OCI-LY7 (cell line): ENCODE data around the gene PITPNC1. TPM values are rescaled to one million over a fixed set of nuclear protein-coding genes. Genes with fewer than 3 reads are reported as not detected.
"Not testable (repeated sequence)": the region's sequence is repeated elsewhere in the genome, so short reads cannot be mapped to it uniquely, and the experiment has no call there.

ENCODE experiments used
- Bru-seq: library from RNA; stranded (reverse); fragments of 400-500 nt; gene quantifications from one replicate; lab custom pipeline; 2021; lab: Mats Ljungman, UMichigan
- BruChase-seq, 2 experiments: library from RNA; stranded (reverse); fragments of 400-500 nt; gene quantifications; one replicate each; lab custom pipeline; 2021; lab: Mats Ljungman, UMichigan
- BruUV-seq: library from RNA; stranded (reverse); fragments of 400-500 nt; replicated peaks from 2 replicates; lab custom pipeline; 2021; lab: Mats Ljungman, UMichigan
- CTCF ChIA-PET: fragments of 300-600 bp; sonication (Branson Sonifier 250); formaldehyde crosslinking; loops from one replicate; lab custom pipeline; 2022; ENCODE audit warnings: antibody characterized with exemption; ENCODE audit not compliant: unreplicated experiment; lab: Charles Lee
- POLR2A ChIA-PET: fragments of 300-600 bp; sonication (Branson Sonifier 250); formaldehyde crosslinking; loops from one replicate; lab custom pipeline; 2022; ENCODE audit warnings: antibody characterized with exemption; lab: Charles Lee
- DNase-seq: peaks from one replicate; pipeline ENCODE4 v3.0.0-alpha.2; 2015; ENCODE audit warnings: low spot score
- H2AFZ ChIP-seq: fragments of 200-600 bp; sonication (generic), shearing (Covaris generic); 2 replicates; pipeline ENCODE4 v1.6.1; 2014; ENCODE audit warnings: mild to moderate bottlenecking, antibody characterized with exemption, low read length, moderate library complexity
- H3K27ac ChIP-seq: fragments of 200-600 bp; sonication (generic); 2 replicates; pipeline ENCODE4 v1.5.1; 2014; ENCODE audit warnings: mixed run types, low read depth, mild to moderate bottlenecking, moderate library complexity, low read length, inconsistent platforms; ENCODE audit not compliant: poor library complexity, severe bottlenecking
- H3K36me3 ChIP-seq: fragments of 200-600 bp; sonication (generic); 2 replicates; pipeline ENCODE4 v1.6.1; 2014; ENCODE audit warnings: mild to moderate bottlenecking, antibody characterized with exemption, low read length, moderate library complexity, mixed read lengths; ENCODE audit not compliant: insufficient read depth
- H3K4me1 ChIP-seq: fragments of 200-600 bp; sonication (generic); 2 replicates; pipeline ENCODE4 v1.5.1; 2014; ENCODE audit warnings: mild to moderate bottlenecking, low read length; ENCODE audit not compliant: insufficient read depth, poor library complexity, severe bottlenecking
- H3K4me2 ChIP-seq: fragments of 200-600 bp; sonication (generic); 2 replicates; pipeline ENCODE4 v1.6.1; 2014; ENCODE audit warnings: mild to moderate bottlenecking, low read length
- H3K4me3 ChIP-seq: fragments of 200-600 bp; sonication (generic); 2 replicates; pipeline ENCODE4 v1.5.1; 2014; ENCODE audit warnings: mild to moderate bottlenecking, low read depth, low read length; ENCODE audit not compliant: poor library complexity, severe bottlenecking
- H3K79me2 ChIP-seq: fragments of 200-600 bp; sonication (generic); 2 replicates; pipeline ENCODE4 v1.6.1; 2016; ENCODE audit warnings: low read depth, mild to moderate bottlenecking, low read length, moderate library complexity, mixed read lengths; ENCODE audit not compliant: insufficient read depth
- H3K9me2 ChIP-seq: fragments of 200-600 bp; sonication (generic); 2 replicates; pipeline ENCODE4 v1.6.1; 2016; ENCODE audit warnings: mild to moderate bottlenecking, low read length, mixed read lengths; ENCODE audit not compliant: insufficient read depth
- H3K9me3 ChIP-seq: fragments of 200-600 bp; sonication (generic); 2 replicates; pipeline ENCODE4 v1.6.1; 2014; ENCODE audit warnings: mild to moderate bottlenecking, mixed run types, low read length, mixed read lengths
- H4K20me1 ChIP-seq: fragments of 200-600 bp; sonication (generic); 2 replicates; pipeline ENCODE4 v1.6.1; 2014; ENCODE audit warnings: mild to moderate bottlenecking, antibody characterized with exemption, low read length, moderate library complexity, mixed read lengths; ENCODE audit not compliant: insufficient read depth
- EZH2phosphoT487 ChIP-seq: fragments of 200-600 bp; sonication (generic); IDR thresholded peaks from 2 replicates; pipeline ENCODE4 v1.6.1; 2018; ENCODE audit warnings: low read depth, borderline replicate concordance, mild to moderate bottlenecking, mixed run types, antibody characterized with exemption, low read length, moderate library complexity, mixed read lengths
- intact Hi-C: fragments of 100-400 bp; cut with micrococcal nuclease; formaldehyde crosslinking; loops from one replicate; pipeline ENCODE4 v1.10.0; 2022; ENCODE audit not compliant: unreplicated experiment
- long read RNA-seq: library from polyadenylated mRNA; stranded (forward); transcript quantifications from one replicate; pipeline ENCODE4 v2.0.0, GENCODE V29; 2022
- total RNA-seq, 2 experiments: library from RNA; depleted of rRNA in 1 of 2; stranded (reverse); fragments of >200 nt in 1 of 2; shearing (Covaris generic) in 1 of 2; gene quantifications; 2 replicates each; pipeline ENCODE4 v1.2.3, GENCODE V29; 2014 to 2022
- TF ChIP-seq, protein P1 (sequence below): fragments of 200-600 bp; sonication (generic); conservative IDR thresholded peaks from 2 replicates; pipeline ENCODE4 v1.5.1; 2014; ENCODE audit warnings: mild to moderate bottlenecking, antibody characterized with exemption, low read length, moderate library complexity, mixed read lengths

The PITPNC1 gene
- total RNA-seq (2014; rRNA removed; shearing (Covaris generic)) (13.3 and 14.3 TPM in 2 replicates), total RNA-seq (2022) (20.1 and 21.1 TPM in 2 replicates), Bru-seq, nascent RNA (percentile 52 among the genes with signal in this experiment), BruChase-seq, experiment 1, labeled RNA remaining after a 6-hour chase (percentile 62 among the genes with signal in this experiment), BruChase-seq, experiment 2, labeled RNA remaining after a 2-hour chase (percentile 54 among the genes with signal in this experiment)
- long read RNA-seq, partial matches to known transcripts: 0 of 45 reads
- long read RNA-seq, other reads (novel, unspliced or antisense): 45 of 45 reads

DNA sequence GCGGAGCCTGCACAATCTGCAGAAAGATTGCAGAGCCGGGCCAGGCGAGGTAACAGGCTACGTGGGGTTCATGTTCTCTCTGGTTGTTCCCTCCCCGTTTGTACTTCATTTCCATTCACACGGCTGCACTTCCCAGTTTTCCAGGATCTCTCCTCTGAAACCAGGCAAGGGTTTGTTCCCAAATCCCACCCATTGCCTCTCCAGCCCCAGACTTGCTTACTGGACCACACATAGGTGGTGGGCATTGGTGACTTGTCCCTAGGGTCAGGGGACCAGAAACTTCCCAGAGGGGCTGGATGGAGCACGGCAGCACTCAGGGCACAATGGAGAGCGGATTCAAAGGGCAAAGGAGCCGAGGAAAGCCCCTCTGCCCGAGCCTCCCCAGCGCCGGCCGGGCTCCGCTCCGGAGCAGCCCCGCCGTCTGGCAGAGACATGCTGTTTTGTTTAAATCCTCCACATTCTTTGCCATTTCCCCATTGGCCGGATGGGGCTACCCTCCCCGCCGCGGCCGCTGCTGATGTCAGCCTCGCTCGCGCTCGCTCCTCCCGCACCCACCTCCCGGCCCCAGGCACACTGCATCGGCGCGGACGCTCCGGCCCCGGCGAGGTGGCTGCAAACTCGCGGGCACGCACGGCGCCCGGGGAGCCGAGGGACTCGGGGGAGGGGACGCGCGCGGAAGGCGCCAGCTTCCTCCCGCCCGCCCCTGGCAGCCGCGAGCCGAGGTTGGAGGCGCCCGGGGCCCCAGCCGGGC is at the start of gene PITPNC1:
Gene PITPNC1, plus strand, starts transcription at position 545 of the 751 bp plus-strand sequence.
- peak; percentile 92 for DNase-seq
- intact Hi-C loops: loop anchor here (5.0 to 10.0 kb wide), 2 partner anchors 450 to 662 kb away; partner anchors contain the start of gene BPTF
- Histone ChIP-seq H3K27ac (peak within 1 kb of the TSS; percentile 88), H3K4me2 (peak within 1 kb of the TSS; percentile 94), H3K4me3 (peak within 1 kb of the TSS; percentile 90), H4K20me1 (peaks cover 6% of the 10 kb centered on the region; the same call in 1 of the 2 replicates), H3K9me3 (no peaks in the 10 kb centered on the region), H3K9me2 (no peaks in the 10 kb centered on the region), H3K36me3 (no peaks in the 10 kb centered on the region), H2AFZ (peak within 1 kb of the TSS; percentile 90), H3K79me2 (no peaks in the 10 kb centered on the region), H3K4me1 (peaks cover 33% of the 10 kb centered on the region)
- ChIA-PET POLR2A (interaction anchor here (0.6 to 1.3 kb wide), 5 partner anchors 11 to 438 kb away, joined by 3 to 5 read pairs (median 4); partner anchors contain the start of gene PSMD12), CTCF (interaction anchor here (1.3 kb wide), 1 partner anchor 17 kb away, joined by 3 read pairs; no protein-coding TSS in a partner anchor)
- BruUV-seq: no TSS peak
- no peak for TF ChIP-seq EZH2phosphoT487
- TF ChIP-seq, protein P1, sequence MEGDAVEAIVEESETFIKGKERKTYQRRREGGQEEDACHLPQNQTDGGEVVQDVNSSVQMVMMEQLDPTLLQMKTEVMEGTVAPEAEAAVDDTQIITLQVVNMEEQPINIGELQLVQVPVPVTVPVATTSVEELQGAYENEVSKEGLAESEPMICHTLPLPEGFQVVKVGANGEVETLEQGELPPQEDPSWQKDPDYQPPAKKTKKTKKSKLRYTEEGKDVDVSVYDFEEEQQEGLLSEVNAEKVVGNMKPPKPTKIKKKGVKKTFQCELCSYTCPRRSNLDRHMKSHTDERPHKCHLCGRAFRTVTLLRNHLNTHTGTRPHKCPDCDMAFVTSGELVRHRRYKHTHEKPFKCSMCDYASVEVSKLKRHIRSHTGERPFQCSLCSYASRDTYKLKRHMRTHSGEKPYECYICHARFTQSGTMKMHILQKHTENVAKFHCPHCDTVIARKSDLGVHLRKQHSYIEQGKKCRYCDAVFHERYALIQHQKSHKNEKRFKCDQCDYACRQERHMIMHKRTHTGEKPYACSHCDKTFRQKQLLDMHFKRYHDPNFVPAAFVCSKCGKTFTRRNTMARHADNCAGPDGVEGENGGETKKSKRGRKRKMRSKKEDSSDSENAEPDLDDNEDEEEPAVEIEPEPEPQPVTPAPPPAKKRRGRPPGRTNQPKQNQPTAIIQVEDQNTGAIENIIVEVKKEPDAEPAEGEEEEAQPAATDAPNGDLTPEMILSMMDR: peak; percentile 35; the same call in 1 of the 2 replicates

DNA sequence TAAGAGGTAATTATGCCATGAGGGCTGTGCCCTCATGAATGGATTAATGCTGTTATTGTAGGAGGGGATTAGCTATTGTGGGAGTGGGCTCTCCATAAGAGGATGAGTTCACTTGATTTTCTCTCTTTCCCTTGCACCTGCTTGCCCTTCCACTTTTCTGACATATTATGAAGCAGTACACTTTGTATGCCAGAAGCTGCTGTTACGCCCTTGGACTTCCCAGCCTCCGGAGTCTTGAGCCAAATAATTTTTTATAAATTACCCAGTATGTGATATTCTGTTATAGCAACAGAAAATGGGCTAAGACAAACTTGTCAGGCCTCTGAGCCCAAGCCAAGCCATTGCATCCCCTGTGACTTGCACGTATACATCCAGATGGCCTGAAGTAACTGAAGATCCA is 49.1 kb upstream of the PITPNC1 start:
- H3K27ac ChIP-seq: no peak overlapping the region
- no TSS peak for BruUV-seq
- intact Hi-C loops: no loop called here
- no peaks in the 10 kb centered on the region for H3K9me3 ChIP-seq
- H3K4me2 ChIP-seq: no peak overlapping the region
- H3K9me2 ChIP-seq: no peaks in the 10 kb centered on the region
- no peak for DNase-seq
- no peaks in the 10 kb centered on the region for H3K4me1 ChIP-seq
- no peaks in the 10 kb centered on the region for H3K79me2 ChIP-seq
- CTCF ChIA-PET: no interaction called here
- POLR2A ChIA-PET: no interaction called here
- TF ChIP-seq EZH2phosphoT487: no peak
- TF ChIP-seq, protein P1: no peak
- no peaks in the 10 kb centered on the region for H3K36me3 ChIP-seq
- no peaks in the 10 kb centered on the region for H4K20me1 ChIP-seq
- H2AFZ ChIP-seq: no peak overlapping the region
- no peak overlapping the region for H3K4me3 ChIP-seq

DNA sequence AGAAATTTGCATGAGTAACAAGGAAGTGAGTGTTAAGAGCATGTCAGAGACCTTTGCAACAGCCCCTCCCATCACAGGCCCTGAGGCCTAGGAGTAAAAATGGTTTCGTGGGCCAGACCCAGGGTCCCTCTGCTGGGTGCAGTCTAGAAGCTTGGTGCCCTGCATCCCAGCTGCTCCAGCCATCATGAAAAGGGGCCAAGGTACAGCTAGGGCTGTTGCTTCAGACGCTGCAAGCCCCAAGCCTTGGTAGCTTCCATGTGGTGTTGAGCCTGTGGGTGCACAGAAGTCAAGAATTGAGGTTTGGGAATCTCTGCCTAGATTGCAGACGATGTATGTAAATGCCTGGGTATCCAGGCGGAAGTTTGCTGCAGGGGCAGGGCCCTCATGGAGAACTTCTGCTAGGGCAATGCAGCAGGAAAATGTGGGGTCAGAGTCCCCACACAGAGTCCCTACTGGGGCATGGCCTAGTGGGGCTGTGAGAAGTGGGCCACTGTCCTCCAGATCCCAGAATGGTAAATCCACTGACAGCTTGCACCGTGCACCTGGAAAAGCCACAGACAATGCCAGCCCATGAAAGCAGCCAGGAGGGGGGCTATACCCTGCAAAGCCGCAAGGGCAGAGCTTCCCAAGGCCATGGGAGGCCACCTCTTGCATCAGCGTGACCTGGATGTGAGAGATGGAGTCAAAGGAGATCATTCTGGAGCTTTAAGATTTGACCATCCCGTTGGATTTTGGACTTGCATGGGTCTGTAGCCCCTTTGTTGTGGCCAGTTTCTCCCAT is 45.5 kb upstream of the PITPNC1 start:
- H3K79me2 ChIP-seq, POLR2A ChIA-PET, H3K9me2 ChIP-seq, H3K4me2 ChIP-seq, H3K9me3 ChIP-seq, H2AFZ ChIP-seq, BruUV-seq, H3K4me1 ChIP-seq, H3K4me3 ChIP-seq, CTCF ChIA-PET, H3K36me3 ChIP-seq, DNase-seq, H4K20me1 ChIP-seq, intact Hi-C loops, H3K27ac ChIP-seq: not testable (repeated sequence)

DNA sequence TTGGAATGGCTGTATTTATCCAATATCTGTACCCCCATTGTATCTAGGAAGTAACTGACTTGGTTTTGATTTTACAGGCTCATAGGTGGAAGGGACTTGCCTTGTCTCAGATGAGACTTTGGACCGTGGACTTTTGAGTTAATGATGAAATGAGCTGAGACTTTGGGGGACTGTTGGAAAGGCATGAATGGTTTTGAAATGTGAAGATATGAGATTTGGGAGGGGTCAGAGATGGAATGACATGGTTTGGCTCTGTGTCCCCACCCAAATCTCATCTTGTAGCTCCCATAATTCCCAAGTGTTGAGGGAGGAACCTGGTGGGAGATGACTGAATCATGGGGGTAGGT is 44.9 kb upstream of the PITPNC1 start:
- H3K4me2 ChIP-seq, POLR2A ChIA-PET, intact Hi-C loops, H2AFZ ChIP-seq, H3K4me3 ChIP-seq, H3K9me2 ChIP-seq, CTCF ChIA-PET, DNase-seq, H4K20me1 ChIP-seq, H3K36me3 ChIP-seq, H3K9me3 ChIP-seq, H3K27ac ChIP-seq, BruUV-seq, H3K79me2 ChIP-seq, H3K4me1 ChIP-seq: not testable (repeated sequence)
